Calu3 (cell line): ENCODE measurements around the gene TWIST2. TPM values are rescaled to one million over a fixed set of nuclear protein-coding genes. Genes with fewer than 3 reads are reported as not detected.

Experiments
- BruUV-seq: library from RNA; stranded (reverse); fragments of 400-500 nt; replicated peaks from 2 replicates; lab custom pipeline; 2021; lab: Mats Ljungman, UMichigan
- CTCF ChIA-PET: fragments of 300-600 bp; sonication (Branson Sonifier 250); formaldehyde crosslinking; loops from one replicate; lab custom pipeline; 2022; ENCODE audit warnings: antibody characterized with exemption; lab: Charles Lee
- DNase-seq: peaks from one replicate; pipeline ENCODE4 v3.0.0; 2022
- H3K27ac Mint-ChIP-seq: one replicate; pipeline ENCODE4 v1.8.0; 2022; ENCODE audit warnings: mixed read lengths; ENCODE audit not compliant: unreplicated experiment
- H3K27me3 Mint-ChIP-seq: one replicate; pipeline ENCODE4 v1.8.0; 2022; ENCODE audit warnings: mixed read lengths; ENCODE audit not compliant: unreplicated experiment
- H3K36me3 Mint-ChIP-seq: one replicate; pipeline ENCODE4 v1.8.0; 2022; ENCODE audit warnings: mild to moderate bottlenecking, moderate library complexity, mixed read lengths; ENCODE audit not compliant: insufficient read depth, unreplicated experiment
- H3K4me1 Mint-ChIP-seq: one replicate; pipeline ENCODE4 v1.8.0; 2022; ENCODE audit warnings: mild to moderate bottlenecking, low read depth, mixed read lengths; ENCODE audit not compliant: unreplicated experiment
- H3K4me3 Mint-ChIP-seq: one replicate; pipeline ENCODE4 v1.8.0; 2022; ENCODE audit warnings: mild to moderate bottlenecking, low read depth, moderate library complexity, mixed read lengths; ENCODE audit not compliant: unreplicated experiment
- H3K9me3 Mint-ChIP-seq: one replicate; pipeline ENCODE4 v1.8.0; 2022; ENCODE audit warnings: low read depth, mixed read lengths; ENCODE audit not compliant: unreplicated experiment
- intact Hi-C: fragments of 100-400 bp; cut with micrococcal nuclease; formaldehyde crosslinking; loops from one replicate; pipeline ENCODE4 v1.10.0; 2022; ENCODE audit not compliant: unreplicated experiment
- total RNA-seq: library from RNA; stranded (reverse); gene quantifications from 2 replicates; pipeline ENCODE4 v1.2.3, GENCODE V29; 2022
- TF ChIP-seq, protein P1 (sequence below): fragments of 200-600 bp; IDR thresholded peaks from one replicate; pipeline ENCODE4 v1.8.0; 2022; ENCODE audit warnings: antibody characterized with exemption; ENCODE audit not compliant: unreplicated experiment

Gene TWIST2
- total RNA-seq, 1 experiment from 2014 or later: not detected

DNA sequence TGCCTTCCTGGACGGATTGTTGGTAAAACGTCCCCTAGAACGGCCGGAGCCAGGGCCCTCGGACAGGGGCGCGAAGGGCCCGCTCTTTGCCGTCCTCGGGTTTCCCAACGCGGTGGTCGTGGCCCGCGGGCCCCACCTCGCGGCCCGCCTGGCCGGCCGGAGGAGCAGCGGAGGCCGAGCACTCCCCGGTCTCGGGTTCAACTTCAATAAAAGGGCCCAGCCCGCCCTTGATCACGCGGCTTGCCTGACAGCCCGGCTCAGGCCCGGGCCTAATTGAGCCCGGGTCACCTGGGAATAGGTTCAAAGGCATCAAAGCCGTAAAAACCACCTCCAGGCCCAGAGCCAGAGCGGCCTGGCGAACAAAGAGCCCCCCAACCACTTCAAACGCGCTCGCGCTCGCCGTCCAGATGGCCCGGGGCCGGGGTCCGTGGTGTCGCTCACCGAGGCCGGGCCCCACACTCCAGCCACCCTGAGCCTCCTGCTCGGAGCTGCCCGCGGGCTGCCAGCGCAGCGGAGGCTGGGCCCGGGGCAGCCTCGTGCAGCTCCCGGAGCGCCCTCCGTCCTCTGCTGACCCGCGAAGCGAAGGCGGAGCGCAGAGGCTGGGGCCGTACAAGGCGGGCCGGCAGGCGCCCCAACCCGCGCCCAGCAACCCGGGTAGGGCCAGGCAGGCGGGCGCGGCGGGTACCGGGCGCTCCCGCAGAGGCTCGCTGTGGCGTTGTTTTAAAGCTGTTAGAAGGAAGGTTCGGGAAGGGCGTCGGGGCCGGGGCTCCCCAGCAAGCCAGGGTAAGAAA lies 1.1 kb upstream of the TWIST2 start:
- Mint-ChIP-seq H3K4me1 (no peaks in the 10 kb centered on the region), H3K36me3 (no peaks in the 10 kb centered on the region), H3K4me3 (no peak overlapping the region), H3K9me3 (no peaks in the 10 kb centered on the region), H3K27ac (no peak overlapping the region), H3K27me3 (peaks cover 53% of the 10 kb centered on the region)
- intact Hi-C loops: no loop called here
- CTCF ChIA-PET: no interaction called here
- TF ChIP-seq, protein P1, sequence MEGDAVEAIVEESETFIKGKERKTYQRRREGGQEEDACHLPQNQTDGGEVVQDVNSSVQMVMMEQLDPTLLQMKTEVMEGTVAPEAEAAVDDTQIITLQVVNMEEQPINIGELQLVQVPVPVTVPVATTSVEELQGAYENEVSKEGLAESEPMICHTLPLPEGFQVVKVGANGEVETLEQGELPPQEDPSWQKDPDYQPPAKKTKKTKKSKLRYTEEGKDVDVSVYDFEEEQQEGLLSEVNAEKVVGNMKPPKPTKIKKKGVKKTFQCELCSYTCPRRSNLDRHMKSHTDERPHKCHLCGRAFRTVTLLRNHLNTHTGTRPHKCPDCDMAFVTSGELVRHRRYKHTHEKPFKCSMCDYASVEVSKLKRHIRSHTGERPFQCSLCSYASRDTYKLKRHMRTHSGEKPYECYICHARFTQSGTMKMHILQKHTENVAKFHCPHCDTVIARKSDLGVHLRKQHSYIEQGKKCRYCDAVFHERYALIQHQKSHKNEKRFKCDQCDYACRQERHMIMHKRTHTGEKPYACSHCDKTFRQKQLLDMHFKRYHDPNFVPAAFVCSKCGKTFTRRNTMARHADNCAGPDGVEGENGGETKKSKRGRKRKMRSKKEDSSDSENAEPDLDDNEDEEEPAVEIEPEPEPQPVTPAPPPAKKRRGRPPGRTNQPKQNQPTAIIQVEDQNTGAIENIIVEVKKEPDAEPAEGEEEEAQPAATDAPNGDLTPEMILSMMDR: no peak
- no peak for DNase-seq
- BruUV-seq: no TSS peak

- no peaks in the 10 kb centered on the region for H3K4me1 Mint-ChIP-seq
- TF ChIP-seq, protein P1: no peak
- CTCF ChIA-PET: no interaction called here
- no peaks in the 10 kb centered on the region for H3K9me3 Mint-ChIP-seq
- H3K27ac Mint-ChIP-seq: no peak overlapping the region
- no peaks in the 10 kb centered on the region for H3K36me3 Mint-ChIP-seq
- no TSS peak for BruUV-seq
- intact Hi-C loops: no loop called here
- no peak overlapping the region for H3K4me3 Mint-ChIP-seq
- no peak for DNase-seq
- H3K27me3 Mint-ChIP-seq: peaks cover 57% of the 10 kb centered on the region
Measured at GRCh38 chr2:238847419-238847801, 475 bp upstream of the TWIST2 start.

DNA sequence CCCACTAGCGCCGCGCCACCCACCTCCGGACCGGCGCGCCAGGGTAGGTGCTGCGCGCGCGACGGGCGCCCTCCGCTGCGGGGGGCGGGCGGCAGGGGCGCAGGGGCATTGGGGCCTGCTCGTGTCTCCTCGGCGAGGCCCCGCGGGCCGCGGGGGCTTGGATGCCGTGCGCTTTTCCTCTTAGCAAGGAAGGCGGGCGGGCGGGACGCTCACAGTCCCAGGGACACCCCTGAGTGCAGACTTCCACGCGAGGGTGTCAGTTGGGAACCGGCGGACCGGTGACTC lies 748 bp downstream of the TWIST2 start:
- no peaks in the 10 kb centered on the region for H3K36me3 Mint-ChIP-seq
- H3K9me3 Mint-ChIP-seq: no peaks in the 10 kb centered on the region

DNA sequence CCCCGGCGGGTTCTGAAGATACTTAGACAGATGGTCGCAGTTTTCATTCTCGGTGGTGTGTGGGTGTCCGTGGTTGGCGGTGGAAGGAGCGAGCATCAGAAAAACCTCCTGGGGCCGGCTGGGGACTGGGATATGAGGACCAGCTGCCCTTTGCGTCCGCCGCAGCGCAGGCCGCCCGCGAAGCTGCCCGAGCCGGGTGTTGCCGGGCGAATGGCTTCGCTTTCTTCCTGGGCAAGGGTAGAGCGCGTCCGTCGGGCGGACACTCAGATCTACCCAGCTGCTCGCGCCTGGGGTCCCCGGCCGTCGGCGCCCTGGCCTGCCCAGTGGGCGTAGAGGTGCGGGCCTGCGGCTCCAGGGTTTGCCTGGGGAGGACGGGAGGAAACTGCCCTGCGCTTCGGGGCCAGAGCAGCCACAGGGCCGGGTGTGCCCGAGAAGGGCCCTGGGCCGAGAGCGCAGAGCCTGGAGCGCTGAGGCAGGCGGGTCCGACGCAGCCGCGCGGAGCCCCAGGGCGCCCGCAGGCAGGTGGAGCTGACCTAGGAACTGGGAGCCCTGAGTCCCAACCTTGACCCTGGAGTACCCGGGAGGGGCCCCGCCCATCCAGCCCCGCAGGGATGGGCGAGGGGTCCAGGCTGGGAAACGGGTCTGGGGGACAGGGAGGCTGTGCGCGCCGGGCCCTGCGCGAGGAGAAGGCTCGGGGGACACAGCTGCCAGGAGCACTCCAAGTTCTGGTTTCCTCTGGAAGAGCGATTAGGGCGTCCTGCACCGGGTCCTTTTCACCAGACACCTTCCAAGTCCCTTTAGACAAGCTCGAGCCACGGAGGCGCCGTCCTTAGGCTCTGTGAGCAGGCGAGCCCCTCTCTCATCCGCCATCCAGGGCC lies 1.3 kb downstream of the TWIST2 start:
- intact Hi-C loops: no loop called here
- H3K27ac Mint-ChIP-seq: no peak overlapping the region
- no peaks in the 10 kb centered on the region for H3K4me1 Mint-ChIP-seq
- no peak for DNase-seq
- H3K27me3 Mint-ChIP-seq: peaks cover 57% of the 10 kb centered on the region
- H3K4me3 Mint-ChIP-seq: no peak overlapping the region
- no peaks in the 10 kb centered on the region for H3K9me3 Mint-ChIP-seq
- no TSS peak for BruUV-seq
- H3K36me3 Mint-ChIP-seq: no peaks in the 10 kb centered on the region
- TF ChIP-seq, protein P1: no peak
- CTCF ChIA-PET: no interaction called here

More for the DNA sequence above, 748 bp downstream of the TWIST2 start:
- TF ChIP-seq, protein P1: no peak
- CTCF ChIA-PET: no interaction called here
- H3K27ac Mint-ChIP-seq: no peak overlapping the region
- H3K4me3 Mint-ChIP-seq: no peak overlapping the region
- intact Hi-C loops: no loop called here
- DNase-seq: no peak
- no TSS peak for BruUV-seq
- H3K27me3 Mint-ChIP-seq: peaks cover 57% of the 10 kb centered on the region
- H3K4me1 Mint-ChIP-seq: no peaks in the 10 kb centered on the region
